ENCODE measurements around the gene POC5.
"Not testable (repeated sequence)": the region's sequence is repeated elsewhere in the genome, so short reads cannot be mapped to it uniquely, and the experiment has no call there.

The POC5 gene

DNA sequence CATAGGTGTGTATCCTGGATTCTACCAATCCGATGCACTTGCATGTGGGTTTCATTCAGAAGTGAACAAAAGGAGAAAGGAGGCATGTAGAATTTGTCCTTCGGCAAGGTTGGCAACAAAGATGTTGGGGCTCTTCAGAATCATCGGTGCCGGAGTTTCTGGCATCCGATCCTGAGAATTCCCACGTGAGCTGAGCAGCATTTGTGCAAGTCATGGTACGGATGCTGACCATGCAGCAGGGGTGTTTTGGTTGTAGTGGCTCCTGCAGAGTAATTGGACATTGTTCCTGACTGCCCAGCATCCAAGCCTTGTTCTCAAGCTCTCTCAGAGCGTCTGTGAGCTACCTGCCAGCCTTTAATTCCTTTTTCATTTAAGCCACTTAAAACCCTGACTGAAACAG, 19.0 kb upstream of the POC5 start:
- Histone ChIP-seq H3K36me3 (ENCODE audit: control insufficient read depth in 4 of 4, insufficient read depth in 4 of 4, low read length in 3 of 4) (no peaks in the 10 kb centered on the region), H3K4me1 (ENCODE audit: control extremely low read depth in 1 of 4, control insufficient read depth in 4 of 4, insufficient read depth in 4 of 4, low read length in 3 of 4) (no peaks in the 10 kb centered on the region), H3K27ac (ENCODE audit: insufficient read depth in 1 of 2, low read depth in 1 of 2, low read length in 2 of 2, poor library complexity in 1 of 2, severe bottlenecking in 2 of 2) (no peak overlapping the region), H3K4me3 (ENCODE audit: control insufficient read depth in 1 of 7, extremely low read depth in 1 of 7, insufficient read depth in 4 of 7, low read depth in 2 of 7, low read length in 6 of 7) (no peak overlapping the region), H3K9me3 (ENCODE audit: control extremely low read depth in 1 of 5, control insufficient read depth in 4 of 5, insufficient read depth in 2 of 5, low read depth in 1 of 5, low read length in 4 of 5) (peaks cover 0 to 2% (median 0%) of the 10 kb centered on the region in 5 experiments), H3K27me3 (replicated peaks in 2 of 5; ENCODE audit: control insufficient read depth in 4 of 5, insufficient read depth in 5 of 5, low read length in 4 of 5) (no peaks in the 10 kb centered on the region)
- ChIA-PET CTCF (interaction anchor here (1.4 to 1.6 kb wide), 2 partner anchors 381 to 519 kb away, joined by 3 to 4 read pairs; no protein-coding TSS in a partner anchor), POLR2A (no interaction called here)
- no peak for DNase-seq
- WGBS (ENCODE audit: insufficient coverage), result 92% methylated on average over 7 of the region's 8 CpGs

DNA sequence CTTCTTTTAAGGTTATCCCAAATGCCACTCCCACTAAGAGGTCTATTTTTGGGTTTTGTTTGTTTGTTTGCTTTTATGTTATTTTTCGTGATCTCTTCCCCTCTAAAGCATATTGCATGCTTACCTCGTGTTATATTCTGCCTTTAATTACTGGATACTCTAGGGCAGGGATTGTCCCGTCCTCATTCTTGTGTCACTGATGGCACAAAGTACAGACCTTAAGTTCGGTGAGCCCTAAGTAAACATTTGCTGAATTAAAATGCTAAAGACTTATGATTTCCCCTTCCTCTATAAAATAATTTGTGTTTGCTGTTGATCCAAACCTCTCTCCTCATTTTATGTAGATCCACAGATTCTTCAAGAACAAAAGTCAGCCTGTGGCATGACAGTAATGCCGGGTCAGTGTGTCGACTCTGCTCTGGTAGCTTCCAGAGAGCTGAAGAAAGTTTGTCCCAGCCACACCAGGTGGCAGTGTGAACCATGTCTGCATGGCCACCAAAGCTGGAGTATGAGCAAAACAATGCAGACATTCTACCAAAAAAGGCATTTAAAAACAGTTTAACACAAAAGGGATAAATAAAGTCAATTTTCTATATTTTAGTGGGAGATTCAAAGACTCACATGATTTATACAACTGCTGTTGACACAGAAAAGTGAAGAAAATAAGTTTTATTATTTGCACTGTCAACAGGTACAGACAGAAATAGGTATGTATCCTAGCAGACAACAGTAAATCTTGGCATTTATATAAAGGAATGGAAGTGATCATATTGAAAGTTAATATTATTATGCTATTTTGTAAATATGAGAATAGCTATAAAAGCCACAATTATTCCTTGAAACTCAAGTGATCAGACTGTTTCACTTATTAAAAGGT, 17.9 kb upstream of the POC5 start:
- Histone ChIP-seq H3K36me3 (ENCODE audit: control insufficient read depth in 4 of 4, insufficient read depth in 4 of 4, low read length in 3 of 4) (no peaks in the 10 kb centered on the region), H3K27ac (ENCODE audit: insufficient read depth in 1 of 2, low read depth in 1 of 2, low read length in 2 of 2, poor library complexity in 1 of 2, severe bottlenecking in 2 of 2) (no peak overlapping the region), H3K4me3 (ENCODE audit: control insufficient read depth in 1 of 7, extremely low read depth in 1 of 7, insufficient read depth in 4 of 7, low read depth in 2 of 7, low read length in 6 of 7) (no peak overlapping the region), H3K27me3 (replicated peaks in 2 of 5; ENCODE audit: control insufficient read depth in 4 of 5, insufficient read depth in 5 of 5, low read length in 4 of 5) (no peaks in the 10 kb centered on the region), H3K9me3 (ENCODE audit: control extremely low read depth in 1 of 5, control insufficient read depth in 4 of 5, insufficient read depth in 2 of 5, low read depth in 1 of 5, low read length in 4 of 5) (peaks cover 0 to 2% (median 0%) of the 10 kb centered on the region in 5 experiments), H3K4me1 (ENCODE audit: control extremely low read depth in 1 of 4, control insufficient read depth in 4 of 4, insufficient read depth in 4 of 4, low read length in 3 of 4) (no peaks in the 10 kb centered on the region)
- WGBS (ENCODE audit: insufficient coverage), result 60% methylated on average over 1 of the region's 6 CpGs
- ChIA-PET POLR2A (no interaction called here), CTCF (interaction anchor here (1.0 to 1.4 kb wide), 3 partner anchors 10 to 521 kb away, joined by 3 to 5 read pairs (median 3); no protein-coding TSS in a partner anchor)
- DNase-seq, result peak; percentile 27 to 54 (median 52)

DNA sequence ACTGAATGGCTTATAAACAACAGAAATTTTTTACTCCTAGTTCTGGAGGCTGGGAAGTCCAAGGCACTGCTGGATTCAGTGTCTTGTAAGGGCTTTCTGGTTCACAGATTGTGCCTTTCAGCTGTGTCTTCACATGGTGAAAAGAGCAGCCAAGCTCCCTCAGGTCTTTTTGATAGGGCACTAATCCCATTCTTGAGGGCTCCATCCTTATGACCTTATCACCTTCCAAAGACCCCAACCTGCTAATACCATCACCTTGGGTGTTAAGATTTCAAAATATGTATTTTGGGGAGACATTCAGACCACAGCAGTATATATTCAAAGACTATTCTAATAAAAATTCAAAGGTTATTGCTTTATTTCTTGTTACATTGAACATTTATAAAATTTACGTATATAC, 16.5 kb upstream of the POC5 start:
- WGBS (ENCODE audit: insufficient coverage), result no CpG with 5 or more reads among the region's 1 CpG
- ChIA-PET POLR2A (no interaction called here), CTCF (no interaction called here)
- Histone ChIP-seq H3K9me3 (ENCODE audit: control extremely low read depth in 1 of 5, control insufficient read depth in 4 of 5, insufficient read depth in 2 of 5, low read depth in 1 of 5, low read length in 4 of 5) (peaks cover 0 to 2% (median 0%) of the 10 kb centered on the region in 5 experiments), H3K36me3 (ENCODE audit: control insufficient read depth in 4 of 4, insufficient read depth in 4 of 4, low read length in 3 of 4) (no peaks in the 10 kb centered on the region), H3K4me1 (ENCODE audit: control extremely low read depth in 1 of 4, control insufficient read depth in 4 of 4, insufficient read depth in 4 of 4, low read length in 3 of 4) (no peaks in the 10 kb centered on the region), H3K27ac (ENCODE audit: insufficient read depth in 1 of 2, low read depth in 1 of 2, low read length in 2 of 2, poor library complexity in 1 of 2, severe bottlenecking in 2 of 2) (no peak overlapping the region), H3K4me3 (ENCODE audit: control insufficient read depth in 1 of 7, extremely low read depth in 1 of 7, insufficient read depth in 4 of 7, low read depth in 2 of 7, low read length in 6 of 7) (no peak overlapping the region), H3K27me3 (replicated peaks in 2 of 5; ENCODE audit: control insufficient read depth in 4 of 5, insufficient read depth in 5 of 5, low read length in 4 of 5) (no peaks in the 10 kb centered on the region)
- no peak for DNase-seq

DNA sequence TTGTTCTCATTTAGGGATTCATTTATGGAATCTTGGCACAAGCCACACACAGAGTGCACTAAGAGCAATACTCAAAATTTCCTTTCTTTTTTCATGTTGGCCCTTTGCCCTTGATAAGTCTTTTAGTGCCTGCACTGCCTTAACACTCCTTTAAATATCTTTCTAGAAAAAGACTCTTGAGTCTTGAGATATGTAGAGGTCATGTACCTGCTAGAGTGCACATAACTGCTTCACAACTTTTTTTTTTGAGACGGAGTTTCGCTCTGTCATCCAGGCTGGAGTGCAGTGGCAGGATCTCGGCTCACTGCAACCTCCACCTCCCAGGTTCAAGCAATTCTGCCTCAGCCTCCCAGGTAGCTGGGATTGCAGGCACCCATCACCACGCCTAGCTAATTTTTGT, 14.3 kb upstream of the POC5 start:
- H3K4me1 ChIP-seq (ENCODE audit: control extremely low read depth in 1 of 4, control insufficient read depth in 4 of 4, insufficient read depth in 4 of 4, low read length in 3 of 4); H3K4me3 ChIP-seq (ENCODE audit: control insufficient read depth in 1 of 7, extremely low read depth in 1 of 7, insufficient read depth in 4 of 7, low read depth in 2 of 7, low read length in 6 of 7); CTCF ChIA-PET; POLR2A ChIA-PET; H3K27me3 ChIP-seq (replicated peaks in 2 of 5; ENCODE audit: control insufficient read depth in 4 of 5, insufficient read depth in 5 of 5, low read length in 4 of 5); H3K27ac ChIP-seq (ENCODE audit: insufficient read depth in 1 of 2, low read depth in 1 of 2, low read length in 2 of 2, poor library complexity in 1 of 2, severe bottlenecking in 2 of 2); H3K36me3 ChIP-seq (ENCODE audit: control insufficient read depth in 4 of 4, insufficient read depth in 4 of 4, low read length in 3 of 4); H3K9me3 ChIP-seq (ENCODE audit: control extremely low read depth in 1 of 5, control insufficient read depth in 4 of 5, insufficient read depth in 2 of 5, low read depth in 1 of 5, low read length in 4 of 5); DNase-seq: not testable (repeated sequence)
- WGBS (ENCODE audit: insufficient coverage), result 96% methylated on average over 3 of the region's 4 CpGs

DNA sequence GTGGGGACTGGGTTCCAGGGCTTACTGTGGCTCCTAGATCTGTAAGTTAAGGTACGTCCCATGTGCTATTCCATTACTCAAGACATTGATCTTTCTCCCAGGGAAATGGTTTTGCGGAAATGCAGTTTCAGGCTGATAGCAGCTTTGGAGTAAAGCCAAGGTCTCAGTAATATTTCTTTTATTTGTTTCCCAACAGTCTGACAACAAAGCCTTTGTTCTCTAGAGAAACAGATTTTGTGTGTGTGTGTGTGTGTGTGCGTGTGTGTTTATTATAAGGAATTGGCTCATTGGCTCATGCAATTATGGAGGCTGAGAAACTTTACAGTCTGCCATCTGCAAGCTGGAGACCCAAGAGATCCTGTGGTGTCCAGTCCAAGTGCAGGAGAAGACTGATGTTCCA, 12.1 kb upstream of the POC5 start:
- no peak for DNase-seq
- CTCF ChIA-PET, result interaction anchor here (1.8 kb wide), 1 partner anchor 18 kb away, joined by 4 read pairs; no protein-coding TSS in a partner anchor
- H3K36me3 ChIP-seq (ENCODE audit: control insufficient read depth in 4 of 4, insufficient read depth in 4 of 4, low read length in 3 of 4), result no peaks in the 10 kb centered on the region
- no peak overlapping the region for H3K27ac ChIP-seq (ENCODE audit: insufficient read depth in 1 of 2, low read depth in 1 of 2, low read length in 2 of 2, poor library complexity in 1 of 2, severe bottlenecking in 2 of 2)
- H3K9me3 ChIP-seq (ENCODE audit: control extremely low read depth in 1 of 5, control insufficient read depth in 4 of 5, insufficient read depth in 2 of 5, low read depth in 1 of 5, low read length in 4 of 5), result peaks cover 0 to 2% (median 0%) of the 10 kb centered on the region in 5 experiments
- no peaks in the 10 kb centered on the region for H3K27me3 ChIP-seq (replicated peaks in 2 of 5; ENCODE audit: control insufficient read depth in 4 of 5, insufficient read depth in 5 of 5, low read length in 4 of 5)
- H3K4me1 ChIP-seq (ENCODE audit: control extremely low read depth in 1 of 4, control insufficient read depth in 4 of 4, insufficient read depth in 4 of 4, low read length in 3 of 4), result no peaks in the 10 kb centered on the region
- POLR2A ChIA-PET, result no interaction called here
- WGBS (ENCODE audit: insufficient coverage), result 100% methylated on average over 1 of the region's 3 CpGs
- H3K4me3 ChIP-seq (ENCODE audit: control insufficient read depth in 1 of 7, extremely low read depth in 1 of 7, insufficient read depth in 4 of 7, low read depth in 2 of 7, low read length in 6 of 7), result no peak overlapping the region

DNA sequence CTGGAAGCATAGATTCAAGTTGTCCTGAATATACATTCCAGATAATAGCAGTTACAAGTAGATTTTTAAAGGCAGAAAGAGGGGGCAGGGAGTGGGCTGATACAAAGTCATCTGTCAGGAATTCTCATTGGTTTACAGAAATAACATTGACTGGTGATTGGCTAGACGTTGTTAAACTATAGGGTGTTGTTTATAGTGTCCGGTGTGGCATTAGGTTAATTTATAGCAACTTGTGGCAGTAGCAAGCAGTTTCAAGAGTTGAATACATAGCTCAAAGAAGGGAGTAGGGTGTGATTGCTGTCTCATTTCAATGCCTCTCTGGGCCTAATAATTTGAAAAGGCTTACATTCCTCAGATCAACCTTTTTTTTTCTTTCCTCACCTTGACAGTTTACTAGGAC, 10.7 kb upstream of the POC5 start:
- no peaks in the 10 kb centered on the region for H3K36me3 ChIP-seq (ENCODE audit: control insufficient read depth in 4 of 4, insufficient read depth in 4 of 4, low read length in 3 of 4)
- DNase-seq, result no peak
- ChIA-PET CTCF (interaction anchor here (1.9 kb wide), 1 partner anchor 528 kb away, joined by 4 read pairs; no protein-coding TSS in a partner anchor), POLR2A (no interaction called here)
- H3K27ac ChIP-seq (ENCODE audit: insufficient read depth in 1 of 2, low read depth in 1 of 2, low read length in 2 of 2, poor library complexity in 1 of 2, severe bottlenecking in 2 of 2), result no peak overlapping the region
- no peaks in the 10 kb centered on the region for H3K9me3 ChIP-seq (ENCODE audit: control extremely low read depth in 1 of 5, control insufficient read depth in 4 of 5, insufficient read depth in 2 of 5, low read depth in 1 of 5, low read length in 4 of 5)
- no peak overlapping the region for H3K4me3 ChIP-seq (ENCODE audit: control insufficient read depth in 1 of 7, extremely low read depth in 1 of 7, insufficient read depth in 4 of 7, low read depth in 2 of 7, low read length in 6 of 7)
- H3K27me3 ChIP-seq (replicated peaks in 2 of 5; ENCODE audit: control insufficient read depth in 4 of 5, insufficient read depth in 5 of 5, low read length in 4 of 5), result no peaks in the 10 kb centered on the region
- 100% methylated on average over 1 of the region's 2 CpGs for WGBS (ENCODE audit: insufficient coverage)
- H3K4me1 ChIP-seq (ENCODE audit: control extremely low read depth in 1 of 4, control insufficient read depth in 4 of 4, insufficient read depth in 4 of 4, low read length in 3 of 4), result no peaks in the 10 kb centered on the region

DNA sequence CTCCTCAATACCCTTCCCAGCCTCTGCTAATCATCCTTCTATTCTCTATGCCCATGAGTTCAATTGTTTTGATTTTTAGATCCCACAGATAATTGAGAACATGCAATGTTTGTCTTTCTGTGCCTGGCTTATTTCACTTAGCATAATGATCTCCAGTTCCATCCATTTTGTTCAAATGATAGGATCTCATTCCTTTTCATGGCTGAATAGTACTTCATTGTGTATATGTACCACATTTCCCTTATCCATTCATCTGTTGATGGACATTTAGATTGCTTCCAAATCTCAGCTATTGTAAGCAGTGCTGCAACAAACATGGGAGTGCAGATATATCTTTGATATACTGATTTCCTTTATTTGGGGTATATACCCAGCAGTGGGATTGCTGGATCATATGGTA, 9.0 kb upstream of the POC5 start:
- POLR2A ChIA-PET; H3K4me1 ChIP-seq (ENCODE audit: control extremely low read depth in 1 of 4, control insufficient read depth in 4 of 4, insufficient read depth in 4 of 4, low read length in 3 of 4); H3K27ac ChIP-seq (ENCODE audit: insufficient read depth in 1 of 2, low read depth in 1 of 2, low read length in 2 of 2, poor library complexity in 1 of 2, severe bottlenecking in 2 of 2); DNase-seq; H3K36me3 ChIP-seq (ENCODE audit: control insufficient read depth in 4 of 4, insufficient read depth in 4 of 4, low read length in 3 of 4); H3K9me3 ChIP-seq (ENCODE audit: control extremely low read depth in 1 of 5, control insufficient read depth in 4 of 5, insufficient read depth in 2 of 5, low read depth in 1 of 5, low read length in 4 of 5); CTCF ChIA-PET; H3K4me3 ChIP-seq (ENCODE audit: control insufficient read depth in 1 of 7, extremely low read depth in 1 of 7, insufficient read depth in 4 of 7, low read depth in 2 of 7, low read length in 6 of 7); H3K27me3 ChIP-seq (replicated peaks in 2 of 5; ENCODE audit: control insufficient read depth in 4 of 5, insufficient read depth in 5 of 5, low read length in 4 of 5): not testable (repeated sequence)

All from common myeloid progenitor, CD34-positive (primary cell).